Stimulated activated CD4-positive, alpha-beta T cell treated with anti-CD3 and anti-CD28 coated beads, Interleukin-15, amount 100 ng/mL, for 1 hour (primary cell): Measurements from ENCODE around the gene MAP4K4.
"Not testable (repeated sequence)": the region's sequence is repeated elsewhere in the genome, so short reads cannot be mapped to it uniquely, and the experiment has no call there.

Experiments
- DNase-seq, 2 donors: peaks; one replicate each; pipeline ENCODE4 v3.0.0-alpha.2; 2020; ENCODE audit warnings: low read depth in 1 of 2, low spot score in 1 of 2

The MAP4K4 gene

GRCh38 chr2:101897301-101897700 is 199.8 kb downstream of the MAP4K4 start:
- no peak for DNase-seq

- DNase-seq, result no peak
Measured at GRCh38 chr2:101899265-101899664, 201.8 kb downstream of the MAP4K4 start.

DNA sequence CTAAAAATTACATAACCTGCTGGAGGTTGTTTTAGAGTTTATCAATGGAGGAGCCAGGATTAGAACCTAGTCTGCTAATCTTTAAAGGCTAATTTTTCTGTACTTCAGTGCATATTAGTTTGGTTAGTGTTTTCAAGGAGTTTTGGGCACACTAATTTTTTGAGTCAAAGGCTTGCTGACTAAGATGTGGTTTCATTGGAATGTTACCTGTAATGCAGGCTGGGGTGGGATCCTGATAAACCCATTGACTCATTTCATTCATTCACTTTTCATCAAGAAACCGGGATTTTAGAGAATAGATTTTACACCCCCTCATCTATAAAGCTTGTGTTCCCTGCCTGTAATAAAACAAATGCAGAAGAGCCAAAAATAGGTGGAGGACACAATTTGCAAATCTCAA is 202.4 kb downstream of the MAP4K4 start:
- DNase-seq, result no peak

GRCh38 chr2:101900375-101900774 is 202.9 kb downstream of the MAP4K4 start:
- peak in 1 of 2 donors; percentile 3 for DNase-seq

GRCh38 chr2:101901241-101901640 is 203.7 kb downstream of the MAP4K4 start:
- no peak for DNase-seq

DNA sequence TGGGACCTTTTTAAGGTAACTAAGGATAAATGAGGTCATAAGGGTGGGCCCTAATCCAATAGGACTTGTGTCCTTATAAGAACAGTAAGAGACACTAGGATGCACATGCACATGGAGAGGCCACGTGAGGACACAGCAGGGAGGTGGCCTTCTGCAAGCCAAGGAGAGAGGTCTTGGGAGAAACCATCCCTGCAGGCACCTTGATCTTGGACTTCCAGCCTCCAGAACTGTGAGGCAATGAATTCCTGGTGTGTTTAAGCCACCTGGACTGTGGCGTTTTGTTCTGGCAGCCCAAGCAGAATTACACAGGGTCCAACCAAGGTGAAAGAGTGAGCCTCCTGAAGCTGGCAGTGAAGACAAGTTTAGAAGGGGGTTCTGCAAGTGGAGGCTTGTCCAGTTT is 204.7 kb downstream of the MAP4K4 start:
- DNase-seq, result no peak

DNA sequence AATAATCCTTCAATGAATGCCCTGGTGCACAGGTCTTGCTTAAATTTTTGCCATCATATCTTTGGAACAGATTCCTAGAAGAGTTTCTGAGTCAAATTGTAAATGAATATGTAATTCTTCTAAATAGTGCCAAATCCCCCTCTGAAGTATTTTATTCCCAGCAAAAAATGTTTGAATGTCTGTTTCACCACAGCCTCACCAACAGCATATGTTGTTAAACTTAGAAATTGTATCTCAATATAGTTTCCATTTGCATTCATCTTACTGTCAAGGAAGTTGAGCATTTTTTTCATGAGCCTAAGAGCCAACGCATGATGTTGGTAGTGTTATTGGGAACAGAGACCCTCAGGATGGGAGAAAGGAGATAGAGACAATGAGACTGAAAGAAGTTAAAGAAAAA is 207.4 kb downstream of the MAP4K4 start:
- no peak for DNase-seq

DNA sequence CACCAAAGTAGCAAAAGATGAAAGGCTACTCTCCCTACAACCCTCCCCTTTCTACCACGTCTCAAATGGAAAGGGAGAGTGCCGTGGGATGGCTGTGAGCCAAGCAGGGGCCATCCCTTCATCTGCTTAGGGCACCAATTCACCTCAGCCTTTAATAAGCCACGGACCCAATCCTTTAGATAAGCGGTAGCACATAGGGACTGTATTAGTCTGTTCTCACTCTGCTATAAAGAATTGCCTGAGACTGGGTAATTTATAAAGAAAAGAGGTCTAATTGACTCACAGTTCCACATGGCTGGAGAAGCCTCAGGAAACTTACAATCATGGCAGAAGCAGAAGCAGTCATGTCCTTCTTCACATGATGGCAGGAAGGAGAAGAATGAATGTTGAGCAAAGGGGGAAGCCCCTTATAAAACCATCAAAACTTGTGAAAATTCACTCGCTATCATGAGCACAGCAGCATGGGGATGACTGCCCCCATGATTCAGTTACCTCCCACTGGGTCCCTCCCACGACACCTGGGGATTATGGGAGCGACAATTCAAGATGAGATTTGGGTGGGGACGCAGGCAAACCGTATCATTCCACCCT is 208.3 kb downstream of the MAP4K4 start:
- no peak for DNase-seq

GRCh38 chr2:101909760-101910159 is 212.3 kb downstream of the MAP4K4 start:
- DNase-seq, result no peak

- DNase-seq, result no peak
Measured at GRCh38 chr2:101912545-101912944, 215.0 kb downstream of the MAP4K4 start.

GRCh38 chr2:101921319-101921952 is 223.9 kb downstream of the MAP4K4 start:
- DNase-seq, result no peak

DNA sequence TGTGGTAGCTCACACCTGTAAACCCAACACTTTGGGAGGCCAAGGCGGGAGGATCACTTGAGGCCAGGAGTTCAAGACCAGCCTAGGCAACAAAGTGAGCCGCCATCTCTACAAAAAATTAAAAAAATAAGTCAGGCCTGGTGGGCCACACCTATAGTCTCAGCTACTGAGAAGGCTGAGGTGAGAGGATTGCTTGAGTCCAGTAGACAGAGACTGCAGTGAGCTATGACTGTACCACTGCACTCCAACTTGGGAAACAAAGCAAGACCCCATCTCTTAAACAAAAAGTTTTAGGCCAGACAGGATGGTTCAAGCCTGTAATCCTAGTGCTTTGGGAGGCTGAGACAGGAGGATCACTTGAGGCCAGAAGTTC is 224.4 kb downstream of the MAP4K4 start:
- no peak for DNase-seq

DNA sequence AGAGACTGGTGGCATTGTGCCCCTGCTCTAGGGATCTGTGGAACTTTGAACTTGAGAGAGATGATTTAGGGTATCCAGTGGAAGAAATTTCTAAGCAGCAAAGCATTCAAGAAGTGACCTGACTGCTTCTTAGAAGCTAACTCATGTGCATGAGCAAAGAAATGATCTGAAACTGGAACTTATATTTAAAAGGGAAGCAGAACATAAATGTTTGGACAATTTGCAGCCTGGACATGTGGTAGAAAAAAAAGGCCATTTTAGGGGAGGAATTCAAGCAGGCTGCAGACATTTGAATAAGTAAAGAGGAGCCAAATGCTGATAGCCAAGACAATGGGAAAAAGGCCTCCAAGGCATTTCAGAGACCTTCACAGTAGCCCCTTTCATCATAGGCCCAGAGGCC is 226.8 kb downstream of the MAP4K4 start:
- not testable (repeated sequence) for DNase-seq

DNA sequence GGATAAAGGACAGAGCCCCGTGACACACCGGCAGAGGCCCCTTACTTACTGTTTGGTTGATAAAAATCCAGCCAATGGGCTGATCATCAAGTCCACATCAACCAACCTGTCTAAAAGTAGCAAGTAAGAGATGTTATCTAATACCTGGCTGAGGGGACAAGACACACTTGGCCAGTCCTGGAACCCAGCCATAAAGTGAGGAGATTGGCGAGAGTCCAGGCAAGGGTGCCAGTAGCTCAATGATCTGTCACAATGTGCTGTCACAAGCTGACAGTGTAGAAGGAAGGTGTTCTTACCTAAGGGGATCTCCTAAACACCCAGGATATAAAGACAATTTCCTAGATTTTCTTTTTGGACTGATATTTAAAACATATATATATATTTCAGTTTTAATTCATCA is 232.5 kb downstream of the MAP4K4 start:
- no peak for DNase-seq

- DNase-seq, result no peak
Measured at GRCh38 chr2:101930847-101931246, 233.3 kb downstream of the MAP4K4 start.

DNA sequence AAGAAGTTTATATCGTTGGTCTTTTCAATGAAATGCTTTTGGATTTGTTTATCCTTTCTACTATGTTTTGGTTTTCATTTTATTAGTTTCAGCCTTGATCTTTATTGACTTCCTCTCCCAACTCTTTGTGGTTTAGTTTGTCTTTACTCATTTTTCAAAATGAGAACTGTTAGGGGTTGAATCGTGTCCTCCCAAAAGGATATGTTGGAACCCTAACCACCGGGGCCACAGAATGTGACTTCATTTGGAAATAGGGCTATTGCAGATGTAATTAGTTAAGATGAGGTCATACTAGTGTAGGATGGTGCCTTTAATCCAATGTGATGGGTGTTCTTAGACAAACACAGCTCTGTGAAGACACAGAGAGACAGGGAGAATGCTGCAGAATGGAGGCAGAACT is 233.9 kb downstream of the MAP4K4 start:
- no peak for DNase-seq

GRCh38 chr2:101935764-101936163 is 238.3 kb downstream of the MAP4K4 start:
- DNase-seq, result not testable (repeated sequence)

DNA sequence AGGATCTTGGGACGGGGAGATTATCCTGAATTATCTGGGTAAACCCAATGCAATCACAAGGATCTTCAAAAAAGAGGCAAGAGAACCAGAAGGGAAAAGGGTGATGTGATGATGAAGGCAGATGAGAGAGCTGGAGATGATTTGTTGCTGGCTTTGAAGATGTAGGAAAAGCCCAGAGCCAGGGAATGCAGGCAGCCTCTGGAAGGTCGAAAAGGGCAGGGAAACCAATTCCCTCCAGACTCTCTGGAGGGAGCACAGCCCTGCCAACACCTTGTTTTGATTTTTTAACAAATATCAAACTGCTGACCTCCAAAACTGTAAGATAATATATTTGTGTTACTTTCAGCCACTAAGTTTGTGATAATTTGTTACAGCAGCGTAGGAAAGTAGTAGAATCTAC is 245.3 kb downstream of the MAP4K4 start:
- no peak for DNase-seq
